Raji (cell line): Measurements from ENCODE around the gene ZNF618.

Experiments
- POLR2A ChIP-seq: IDR thresholded peaks from 2 replicates; pipeline ENCODE4 v1.6.1; 2011; ENCODE audit warnings: low read depth, low read length, control low read depth; ENCODE audit not compliant: insufficient read depth

ZNF618 gene

GRCh38 chr9:114105236-114105635, 229.1 kb downstream of the ZNF618 start:
- no peak for TF ChIP-seq POLR2A
